HUES6 (cell line): Measurements from ENCODE around the gene CCDC92.

Source experiments
- H3K27ac ChIP-seq: 2 replicates; pipeline ENCODE4 v1.7.0; 2013; ENCODE audit warnings: low read depth, mild to moderate bottlenecking, low read length, inconsistent platforms
- H3K27me3 ChIP-seq: 2 replicates; pipeline ENCODE4 v1.6.1; 2013; ENCODE audit warnings: low read length; ENCODE audit not compliant: control insufficient read depth, insufficient read depth
- H3K36me3 ChIP-seq: 2 replicates; pipeline ENCODE4 v1.6.1; 2013; ENCODE audit warnings: low read length; ENCODE audit not compliant: control insufficient read depth, insufficient read depth
- H3K4me1 ChIP-seq: 2 replicates; pipeline ENCODE4 v1.6.1; 2013; ENCODE audit warnings: low read length; ENCODE audit not compliant: control insufficient read depth, insufficient read depth
- H3K4me3 ChIP-seq: 2 replicates; pipeline ENCODE4 v1.5.1; 2013; ENCODE audit warnings: low read depth, low read length
- H3K9ac ChIP-seq: one replicate; pipeline ENCODE4 v1.6.1; 2013; ENCODE audit warnings: mild to moderate bottlenecking, low read length
- H3K9me3 ChIP-seq: 2 replicates; pipeline ENCODE4 v1.6.1; 2013; ENCODE audit warnings: low read depth, low read length; ENCODE audit not compliant: control insufficient read depth, insufficient read depth

The CCDC92 gene

GRCh38 chr12:123940627-123940966 is 32.0 kb downstream of the CCDC92 start:
- no peaks in the 10 kb centered on the region for H3K36me3 ChIP-seq
- H3K27me3 ChIP-seq, result peaks cover 17% of the 10 kb centered on the region; the same call in 1 of the 2 replicates
- no peak overlapping the region for H3K9ac ChIP-seq
- H3K27ac ChIP-seq, result no peak overlapping the region
- peaks cover 5% of the 10 kb centered on the region; the same call in 1 of the 2 replicates for H3K4me1 ChIP-seq
- H3K9me3 ChIP-seq, result peaks cover 8% of the 10 kb centered on the region
- no peak overlapping the region for H3K4me3 ChIP-seq

- no peak overlapping the region for H3K9ac ChIP-seq
- H3K27ac ChIP-seq, result no peak overlapping the region
- H3K27me3 ChIP-seq, result peaks cover 12% of the 10 kb centered on the region; the same call in 1 of the 2 replicates
- peaks cover 5% of the 10 kb centered on the region; the same call in 1 of the 2 replicates for H3K4me1 ChIP-seq
- no peaks in the 10 kb centered on the region for H3K36me3 ChIP-seq
- no peak overlapping the region for H3K4me3 ChIP-seq
- H3K9me3 ChIP-seq, result peaks cover 8% of the 10 kb centered on the region
Observed at GRCh38 chr12:123939716-123940626, 32.7 kb downstream of the CCDC92 start.

GRCh38 chr12:123938679-123939480 is 33.8 kb downstream of the CCDC92 start:
- peaks cover 8% of the 10 kb centered on the region for H3K9me3 ChIP-seq
- H3K4me1 ChIP-seq, result peaks cover 5% of the 10 kb centered on the region; the same call in 1 of the 2 replicates
- peaks cover 3% of the 10 kb centered on the region; the same call in 1 of the 2 replicates for H3K27me3 ChIP-seq
- no peak overlapping the region for H3K4me3 ChIP-seq
- no peak overlapping the region for H3K27ac ChIP-seq
- no peaks in the 10 kb centered on the region for H3K36me3 ChIP-seq
- no peak overlapping the region for H3K9ac ChIP-seq

- H3K9ac ChIP-seq, result no peak overlapping the region
- no peak overlapping the region for H3K27ac ChIP-seq
- peaks cover 8% of the 10 kb centered on the region for H3K9me3 ChIP-seq
- H3K27me3 ChIP-seq, result peaks cover 3% of the 10 kb centered on the region; the same call in 1 of the 2 replicates
- no peaks in the 10 kb centered on the region for H3K36me3 ChIP-seq
- no peak overlapping the region for H3K4me3 ChIP-seq
- peaks cover 5% of the 10 kb centered on the region; the same call in 1 of the 2 replicates for H3K4me1 ChIP-seq
Observed at GRCh38 chr12:123937707-123938591, 34.7 kb downstream of the CCDC92 start.

- H3K36me3 ChIP-seq, result no peaks in the 10 kb centered on the region
- no peak overlapping the region for H3K4me3 ChIP-seq
- H3K27ac ChIP-seq, result no peak overlapping the region
- peaks cover 7% of the 10 kb centered on the region for H3K9me3 ChIP-seq
- H3K27me3 ChIP-seq, result peaks cover 3% of the 10 kb centered on the region; the same call in 1 of the 2 replicates
- H3K4me1 ChIP-seq, result peaks cover 5% of the 10 kb centered on the region; the same call in 1 of the 2 replicates
- H3K9ac ChIP-seq, result no peak overlapping the region
Observed at GRCh38 chr12:123936956-123937706, 35.5 kb downstream of the CCDC92 start.

GRCh38 chr12:123936471-123936870 is 36.2 kb downstream of the CCDC92 start:
- Histone ChIP-seq H3K4me1 (peaks cover 5% of the 10 kb centered on the region; the same call in 1 of the 2 replicates), H3K27ac (no peak overlapping the region), H3K36me3 (no peaks in the 10 kb centered on the region), H3K9me3 (peaks cover under 1% of the 10 kb centered on the region; the same call in 1 of the 2 replicates), H3K4me3 (no peak overlapping the region), H3K27me3 (peaks cover 8% of the 10 kb centered on the region; the same call in 1 of the 2 replicates), H3K9ac (no peak overlapping the region)

- H3K27ac ChIP-seq, result no peak overlapping the region
- no peaks in the 10 kb centered on the region for H3K36me3 ChIP-seq
- peaks cover 5% of the 10 kb centered on the region; the same call in 1 of the 2 replicates for H3K4me1 ChIP-seq
- no peak overlapping the region for H3K4me3 ChIP-seq
- H3K9ac ChIP-seq, result no peak overlapping the region
- H3K9me3 ChIP-seq, result no peaks in the 10 kb centered on the region
- peaks cover 13% of the 10 kb centered on the region; the same call in 1 of the 2 replicates for H3K27me3 ChIP-seq
Observed at GRCh38 chr12:123935956-123936355, 36.7 kb downstream of the CCDC92 start.

GRCh38 chr12:123934829-123935228 is 37.8 kb downstream of the CCDC92 start:
- Histone ChIP-seq H3K9ac (no peak overlapping the region), H3K4me3 (no peak overlapping the region), H3K4me1 (peaks cover 5% of the 10 kb centered on the region; the same call in 1 of the 2 replicates), H3K27ac (no peak overlapping the region), H3K27me3 (peaks cover 14% of the 10 kb centered on the region; the same call in 1 of the 2 replicates), H3K36me3 (no peaks in the 10 kb centered on the region), H3K9me3 (no peaks in the 10 kb centered on the region)

- H3K36me3 ChIP-seq, result no peaks in the 10 kb centered on the region
- no peak overlapping the region for H3K27ac ChIP-seq
- no peak overlapping the region for H3K4me3 ChIP-seq
- no peak overlapping the region for H3K9ac ChIP-seq
- no peaks in the 10 kb centered on the region for H3K9me3 ChIP-seq
- peaks cover 5% of the 10 kb centered on the region; the same call in 1 of the 2 replicates for H3K4me1 ChIP-seq
- peaks cover 16% of the 10 kb centered on the region; the same call in 1 of the 2 replicates for H3K27me3 ChIP-seq
Observed at GRCh38 chr12:123934016-123934620, 38.5 kb downstream of the CCDC92 start.
